Amygdala (tissue), 56 donors: ENCODE results near the gene HPS1.

Experiments
- DNase-seq, 56 donors: peaks; one replicate each; lab custom pipeline; 2025; lab: John Stamatoyannopoulos, UW

HPS1 gene

GRCh38 chr10:98416606-98417388 is 29.9 kb downstream of the HPS1 start:
- no peak for DNase-seq

GRCh38 chr10:98415731-98416119 is 31.0 kb downstream of the HPS1 start:
- DNase-seq = no peak

GRCh38 chr10:98414932-98415730 is 31.6 kb downstream of the HPS1 start, which contains the start of gene PYROXD2:
PYROXD2 (minus strand) TSS chr10:98415182; CDS start chr10:98415135, 47 bp downstream.
- peak in 54 of 56 donors; percentile 17 to 82 (median 56) for DNase-seq

- no peak for DNase-seq
These were observed 32.2 kb downstream of the HPS1 start for GRCh38 chr10:98414578-98414931.

GRCh38 chr10:98411768-98412167 is 35.0 kb downstream of the HPS1 start:
- DNase-seq = no peak

- DNase-seq = no peak
These were observed 35.6 kb downstream of the HPS1 start for GRCh38 chr10:98411166-98411565.

GRCh38 chr10:98410759-98411158 is 36.0 kb downstream of the HPS1 start:
- no peak for DNase-seq

- no peak for DNase-seq
These were observed 36.5 kb downstream of the HPS1 start for GRCh38 chr10:98410135-98410743.

- DNase-seq = no peak
These were observed 37.9 kb downstream of the HPS1 start for GRCh38 chr10:98408799-98409198.

- no peak for DNase-seq
These were observed 38.9 kb downstream of the HPS1 start for GRCh38 chr10:98407744-98408241.

- no peak for DNase-seq
These were observed 39.6 kb downstream of the HPS1 start for GRCh38 chr10:98407017-98407743.

- DNase-seq = peak in 12 of 56 donors; percentile 7 to 26 (median 15)
These were observed 41.3 kb downstream of the HPS1 start for GRCh38 chr10:98405422-98405821.

GRCh38 chr10:98404571-98405359 is 42.0 kb downstream of the HPS1 start:
- no peak for DNase-seq

GRCh38 chr10:98403812-98404504 is 42.8 kb downstream of the HPS1 start:
- no peak for DNase-seq

- DNase-seq = no peak
These were observed 43.6 kb downstream of the HPS1 start for GRCh38 chr10:98402931-98403718.

- no peak for DNase-seq
These were observed 44.3 kb downstream of the HPS1 start for GRCh38 chr10:98402478-98402877.

- no peak for DNase-seq
These were observed 46.3 kb downstream of the HPS1 start for GRCh38 chr10:98400482-98400881.

- no peak for DNase-seq
These were observed 47.0 kb downstream of the HPS1 start for GRCh38 chr10:98399784-98400183.
